ENCODE results near the gene GSN. TPM values are rescaled to one million over a fixed set of nuclear protein-coding genes. Genes with fewer than 3 reads are reported as not detected.

The GSN gene
- total and polyA plus RNA-seq, 2 of the 8 experiments (the other 6 are each of a cell fraction or from before 2014, with no cell fraction given) = 52.3 to 94.5 TPM

DNA sequence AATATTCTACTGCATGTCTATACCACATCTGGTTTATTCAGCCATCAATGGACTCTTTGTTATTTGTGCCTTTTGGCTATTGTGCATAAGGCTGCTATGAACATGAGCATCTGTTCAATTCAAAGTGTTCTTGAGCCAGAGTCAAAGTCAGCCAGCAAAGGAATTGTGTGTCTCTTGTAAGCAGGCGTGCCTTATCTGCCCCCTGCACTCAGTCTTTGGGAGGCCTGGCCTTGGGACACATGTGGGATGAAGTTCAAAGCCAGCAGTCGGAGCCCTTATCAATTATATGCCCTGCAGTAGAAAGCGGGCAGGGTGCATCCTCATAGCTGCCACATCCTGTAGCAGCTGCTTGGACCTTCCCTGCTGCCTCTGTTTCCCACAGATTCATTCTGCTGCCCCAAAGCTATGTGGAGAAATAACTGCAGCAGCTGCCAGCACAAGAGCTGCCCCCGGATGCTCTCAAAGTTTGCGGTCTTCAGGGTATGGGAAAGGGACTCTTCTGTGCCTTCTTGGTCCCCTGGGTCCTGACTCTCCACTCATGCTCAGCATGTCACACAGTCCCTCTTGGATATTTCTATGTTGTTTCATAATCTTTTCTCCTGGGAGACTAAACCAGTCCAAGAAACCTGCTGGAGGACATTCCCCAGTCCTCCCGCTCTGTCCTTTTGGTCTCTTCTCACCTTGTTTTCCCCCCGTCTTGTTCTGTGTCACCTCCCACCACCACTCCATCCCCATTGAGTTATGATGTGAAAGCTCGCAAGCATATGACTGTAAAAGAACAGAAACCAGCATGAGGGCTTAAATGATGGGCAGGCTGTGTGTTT is 66.2 kb downstream of the GSN start:
- H3K9ac ChIP-seq (replicated peaks in 1 of 4; ENCODE audit: extremely low read depth in 1 of 4, low read depth in 3 of 4, low read length in 3 of 4) = no peak overlapping the region
- no peaks in the 10 kb centered on the region for H4K20me1 ChIP-seq (replicated peaks in 1 of 2; ENCODE audit: control insufficient read depth in 1 of 2, insufficient read depth in 2 of 2, low read length in 2 of 2)
- H3K9me3 ChIP-seq (ENCODE audit: insufficient read depth in 2 of 2, low read depth in 1 of 2, low read length in 1 of 2) = no peaks in the 10 kb centered on the region
- H4K5ac ChIP-seq (ENCODE audit: insufficient read length, low read depth, low read length) = no peak overlapping the region
- no peak overlapping the region for H3K4ac ChIP-seq (replicated peaks; ENCODE audit: insufficient read length, low read depth, low read length)
- WGBS, 2 experiments (ENCODE audit: extremely low coverage in 1 of 2, insufficient coverage in 1 of 2, insufficient read length in 1 of 2, insufficient replicate concordance in 2 of 2, low coverage in 1 of 2, low lambda C conversion rate in 2 of 2, missing lambda C conversion rate in 1 of 2) = 97% methylated on average over 8 of the region's 8 CpGs; no CpG with 5 or more reads in 1 of the 2 experiments
- no peak for FAIRE-seq
- no peaks in the 10 kb centered on the region for H3K23me2 ChIP-seq (ENCODE audit: low read depth, low read length)
- H2BK15ac ChIP-seq (ENCODE audit: low read length) = no peak overlapping the region
- no peak overlapping the region for H3K4me3 ChIP-seq (ENCODE audit: extremely low read depth in 1 of 4, insufficient read depth in 2 of 4, low read depth in 3 of 4, low read length in 4 of 4)
- no peak overlapping the region for H4K91ac ChIP-seq (replicated peaks; ENCODE audit: insufficient read length, low read length)
- CTCF ChIA-PET (ENCODE audit: partially characterized antibody) = interaction anchor here (0.6 to 2.1 kb wide), 4 partner anchors 15 to 99 kb away, joined by 3 to 11 read pairs (median 4); no protein-coding TSS in a partner anchor
- H2BK120ac ChIP-seq (replicated peaks; ENCODE audit: low read depth, low read length) = no peak overlapping the region
- no peaks in the 10 kb centered on the region for H3K27me3 ChIP-seq (replicated peaks in 1 of 4; ENCODE audit: control insufficient read depth in 3 of 4, extremely low read depth in 1 of 4, insufficient read depth in 3 of 4, low read length in 3 of 4)
- no peak overlapping the region for H2BK12ac ChIP-seq (ENCODE audit: low read depth, low read length)
- no peaks in the 10 kb centered on the region for H3K79me2 ChIP-seq (ENCODE audit: control insufficient read depth in 1 of 2, insufficient read depth in 2 of 2, low read length in 2 of 2)
- no peak overlapping the region for H2BK20ac ChIP-seq (ENCODE audit: low read length)
- H4K8ac ChIP-seq (ENCODE audit: extremely low read depth, insufficient read depth, low read length) = no peak overlapping the region
- H3K36me3 ChIP-seq (ENCODE audit: control insufficient read depth in 2 of 4, insufficient read depth in 4 of 4, low read length in 3 of 4) = peaks cover 0 to 5% (median 2%) of the 10 kb centered on the region in 4 experiments; a peak in 3 of 8 replicates
- no peaks in the 10 kb centered on the region for H3K4me1 ChIP-seq (replicated peaks in 1 of 4; ENCODE audit: control insufficient read depth in 3 of 4, insufficient read depth in 4 of 4, low read length in 3 of 4)
- no peaks in the 10 kb centered on the region for H3K79me1 ChIP-seq (ENCODE audit: low read depth, low read length)
- H3K18ac ChIP-seq (ENCODE audit: extremely low read depth, low read length) = no peak overlapping the region
- no peak overlapping the region for H3K56ac ChIP-seq (replicated peaks; ENCODE audit: insufficient read length, low read depth, low read length)
- no peak overlapping the region for H3K23ac ChIP-seq (ENCODE audit: insufficient read length)
- H3K4me2 ChIP-seq (ENCODE audit: insufficient read depth in 1 of 2, low read depth in 2 of 2, low read length in 2 of 2) = no peak overlapping the region
- H2AFZ ChIP-seq (ENCODE audit: low read length) = no peak overlapping the region
- POLR2A ChIA-PET (ENCODE audit: partially characterized antibody) = interaction anchor here (1.5 kb wide), 1 partner anchor 16 kb away, joined by 4 read pairs; no protein-coding TSS in a partner anchor
- no peak overlapping the region for H2AK5ac ChIP-seq (ENCODE audit: low read depth, low read length)
- no peak for DNase-seq (ENCODE audit: low read depth in 1 of 2, low spot score in 2 of 2)
- no peak overlapping the region for H3K27ac ChIP-seq (ENCODE audit: low read depth, low read length)
- H2BK5ac ChIP-seq (ENCODE audit: low read depth, low read length) = no peak overlapping the region
- H3K14ac ChIP-seq (ENCODE audit: insufficient read length) = no peak overlapping the region
- TF ChIP-seq KDM4A (IDR thresholded peaks at IDR 0.05; ENCODE audit: low read depth, low read length, severe bottlenecking) (no peak), HDAC2 (IDR thresholded peaks at IDR 0.05; ENCODE audit: borderline replicate concordance in 1 of 2, low read depth in 2 of 2, low read length in 2 of 2) (no peak), PHF8 (conservative IDR thresholded peaks at IDR 0.05; ENCODE audit: low read depth, low read length) (no peak), MAFK (IDR thresholded peaks at IDR 0.05; ENCODE audit: low read depth, low read length) (no peak), CTBP2 (IDR thresholded peaks at IDR 0.05; ENCODE audit: borderline replicate concordance, insufficient read depth, insufficient read length, low read length) (no peak), SP2 (IDR thresholded peaks at IDR 0.05; ENCODE audit: low read length) (no peak), KDM5A (IDR thresholded peaks at IDR 0.05; ENCODE audit: low read length) (no peak), TAF7 (optimal IDR thresholded peaks at IDR 0.05; ENCODE audit: borderline replicate concordance, low read depth, low read length) (no peak), CHD1 (IDR thresholded peaks at IDR 0.05; ENCODE audit: low read depth, low read length) (no peak), E2F6 (IDR thresholded peaks at IDR 0.05) (no peak), EP300 (IDR thresholded peaks at IDR 0.05; ENCODE audit: borderline replicate concordance in 1 of 2, low read depth in 2 of 2, low read length in 2 of 2) (no peak)

Data from H1 (cell line).